T-helper 2 cell treated with Interferon-gamma antibody and Interleukin-4, amounts not matched to agents 5 μg/mL and 100 μg/mL, for 36 hours (primary cell): ENCODE data around the gene CAPZA1.

ENCODE experiments used
- DNase-seq: peaks from one replicate; pipeline ENCODE4 v3.0.0; 2021; ENCODE audit warnings: low spot score
- H3K27ac Mint-ChIP-seq: one replicate; pipeline ENCODE4 v1.8.0; 2021; ENCODE audit warnings: mild to moderate bottlenecking, mixed read lengths
- H3K27me3 Mint-ChIP-seq: one replicate; pipeline ENCODE4 v1.8.0; 2021; ENCODE audit warnings: low read depth, mixed read lengths
- H3K36me3 Mint-ChIP-seq: one replicate; pipeline ENCODE4 v1.8.0; 2021; ENCODE audit warnings: low read depth, mixed read lengths
- H3K4me1 Mint-ChIP-seq: one replicate; pipeline ENCODE4 v1.8.0; 2021; ENCODE audit warnings: low read depth, mixed read lengths
- H3K4me3 Mint-ChIP-seq: one replicate; pipeline ENCODE4 v1.8.0; 2022; ENCODE audit warnings: mild to moderate bottlenecking, moderate library complexity, mixed read lengths
- H3K9me3 Mint-ChIP-seq: one replicate; pipeline ENCODE4 v1.8.0; 2021; ENCODE audit warnings: mixed read lengths

Gene CAPZA1

DNA sequence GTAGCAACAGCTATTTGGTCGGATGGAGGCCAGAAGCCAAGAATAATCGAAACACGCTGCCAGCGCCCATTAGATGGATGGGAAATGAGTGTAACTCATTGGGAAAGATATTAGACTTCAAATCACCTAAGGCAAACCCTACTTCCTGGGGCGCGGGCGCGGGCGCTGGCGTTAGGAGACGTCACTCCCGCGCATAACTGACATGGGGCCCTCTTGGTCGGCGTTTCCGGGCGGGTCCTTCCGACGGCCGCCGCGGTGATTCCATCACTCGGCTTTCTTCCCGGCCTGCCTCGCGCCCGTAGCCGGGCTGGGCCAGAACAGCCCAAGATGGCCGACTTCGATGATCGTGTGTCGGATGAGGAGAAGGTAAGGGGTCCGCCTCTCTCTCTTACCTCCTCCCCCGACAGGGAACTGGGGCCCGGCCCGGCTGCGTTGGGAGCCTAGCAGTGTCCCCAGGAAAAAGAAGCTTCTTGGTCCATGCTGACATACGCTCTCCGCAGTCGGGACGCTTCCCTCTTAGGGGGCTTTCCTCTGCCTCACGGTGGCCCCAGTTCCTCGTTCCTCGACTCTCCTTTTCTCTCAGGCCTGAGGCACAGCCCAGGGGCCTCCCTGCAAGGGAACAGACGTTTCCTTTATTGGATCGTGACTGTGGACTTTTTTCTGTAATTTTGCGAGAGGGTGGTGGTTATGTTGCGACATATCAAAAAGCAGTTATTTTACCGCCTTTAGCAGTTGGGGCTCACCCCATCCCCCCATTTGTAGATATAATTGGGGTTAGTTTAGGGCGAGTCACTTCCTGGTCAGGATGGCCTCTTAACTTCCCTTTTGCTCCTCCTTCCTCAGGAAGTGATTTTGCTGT lies at the start of gene CAPZA1:
Gene CAPZA1 (plus strand): TSS at position 315 of the 859 bp plus-strand sequence. CDS start 13 bp downstream, at position 328.
- peak within 1 kb of the TSS; percentile 99 for H3K4me3 Mint-ChIP-seq
- peak; percentile 92 for DNase-seq
- H3K27ac Mint-ChIP-seq: peak within 1 kb of the TSS; percentile 100
- H3K4me1 Mint-ChIP-seq: peaks cover 31% of the 10 kb centered on the region
- H3K9me3 Mint-ChIP-seq: no peaks in the 10 kb centered on the region
- H3K36me3 Mint-ChIP-seq: peaks cover 34% of the 10 kb centered on the region
- H3K27me3 Mint-ChIP-seq: no peaks in the 10 kb centered on the region

DNA sequence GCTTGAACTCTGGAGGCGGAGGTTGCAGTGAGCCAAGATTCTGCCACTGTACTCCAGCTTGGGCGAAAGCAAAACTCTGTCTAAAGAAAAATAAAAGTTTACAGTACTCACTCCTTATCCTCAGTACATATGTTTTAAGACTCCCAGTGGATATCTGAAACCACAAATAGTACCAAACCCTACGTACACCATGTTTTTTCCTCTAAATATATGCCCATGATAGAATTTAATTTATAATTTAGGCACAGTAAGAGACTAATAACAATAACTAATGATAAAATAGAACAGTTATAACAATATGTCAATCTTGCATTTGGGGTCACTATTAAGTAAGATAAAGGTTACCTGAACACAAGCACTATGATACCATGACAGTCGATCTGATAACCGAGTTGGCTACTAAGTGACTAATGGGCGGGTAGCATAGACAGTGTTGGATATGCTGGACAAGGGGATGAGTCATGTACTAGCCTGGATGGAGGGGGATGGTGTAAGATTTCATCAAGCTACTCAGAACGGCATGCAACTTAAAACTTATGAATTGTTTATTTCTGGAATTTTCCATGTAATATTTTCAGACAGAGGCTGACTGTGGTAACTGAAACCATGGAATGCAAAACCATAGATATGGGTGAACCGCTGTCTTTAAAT lies 44.4 kb upstream of the CAPZA1 start:
- H3K36me3 Mint-ChIP-seq: peaks cover 18% of the 10 kb centered on the region
- DNase-seq: no peak
- H3K27ac Mint-ChIP-seq: no peak overlapping the region
- H3K4me1 Mint-ChIP-seq: peaks cover 1% of the 10 kb centered on the region
- H3K4me3 Mint-ChIP-seq: no peak overlapping the region
- H3K27me3 Mint-ChIP-seq: no peaks in the 10 kb centered on the region
- H3K9me3 Mint-ChIP-seq: no peaks in the 10 kb centered on the region

DNA sequence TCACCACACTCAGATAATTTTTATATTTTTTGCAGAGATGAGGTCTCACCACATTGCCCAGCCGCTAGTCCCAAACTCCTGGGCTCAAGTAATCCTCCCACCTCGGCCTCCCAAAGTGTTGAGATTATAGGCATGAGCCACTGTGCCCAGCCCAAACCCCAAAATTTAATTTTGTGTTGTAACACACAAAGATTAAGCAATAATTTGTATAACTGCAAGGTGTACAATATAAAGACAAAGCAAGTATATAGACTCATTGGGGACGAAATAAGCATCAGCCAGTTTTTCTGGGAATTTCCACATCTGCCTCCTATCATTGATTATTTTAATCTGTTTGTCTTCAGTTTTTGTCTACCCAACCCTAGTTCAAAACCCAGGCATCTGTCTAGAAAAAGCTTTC lies 43.4 kb upstream of the CAPZA1 start:
- Mint-ChIP-seq H3K36me3 (peaks cover 18% of the 10 kb centered on the region), H3K4me3 (no peak overlapping the region), H3K27ac (no peak overlapping the region)

DNA sequence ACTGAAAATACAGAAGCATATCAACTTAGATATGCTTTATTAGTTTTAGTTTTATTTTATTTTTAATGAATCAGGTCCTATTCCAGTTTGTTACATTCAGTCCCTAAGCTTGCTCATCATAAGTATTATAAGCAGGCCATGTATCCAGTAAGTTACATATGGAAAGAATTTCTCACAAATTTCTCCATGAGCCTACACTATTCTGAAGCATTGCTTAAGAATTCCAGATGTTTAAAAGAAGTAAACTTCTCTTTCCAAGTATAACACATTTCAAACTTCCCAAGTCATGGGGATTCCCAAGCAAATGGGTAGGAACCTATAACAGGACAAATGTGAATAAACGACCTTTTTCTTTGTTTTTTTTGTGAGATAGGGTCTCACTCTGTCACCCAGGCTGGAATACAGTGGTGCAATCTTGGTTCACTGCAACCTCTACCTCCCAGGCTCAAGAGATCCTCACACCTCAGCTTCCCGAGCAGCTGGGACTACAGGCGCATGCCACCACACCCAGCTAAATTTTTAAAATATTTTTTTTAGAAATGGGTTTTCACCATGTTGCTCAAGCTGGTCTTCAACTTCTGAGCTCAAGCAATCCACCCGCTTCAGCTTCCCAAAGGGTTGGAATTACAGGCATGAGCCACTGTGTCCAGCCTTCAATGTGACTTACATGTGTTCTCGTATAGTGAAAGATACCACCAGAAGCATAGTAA lies 39.7 kb upstream of the CAPZA1 start:
- Mint-ChIP-seq H3K4me1 (peaks cover 1% of the 10 kb centered on the region), H3K9me3 (no peaks in the 10 kb centered on the region), H3K4me3 (no peak overlapping the region), H3K27ac (no peak overlapping the region), H3K36me3 (peaks cover 13% of the 10 kb centered on the region), H3K27me3 (no peaks in the 10 kb centered on the region)
- DNase-seq: no peak

More for the DNA sequence above, 43.4 kb upstream of the CAPZA1 start:
- Mint-ChIP-seq H3K27me3 (no peaks in the 10 kb centered on the region), H3K9me3 (no peaks in the 10 kb centered on the region), H3K4me1 (peaks cover 1% of the 10 kb centered on the region)
- no peak for DNase-seq

DNA sequence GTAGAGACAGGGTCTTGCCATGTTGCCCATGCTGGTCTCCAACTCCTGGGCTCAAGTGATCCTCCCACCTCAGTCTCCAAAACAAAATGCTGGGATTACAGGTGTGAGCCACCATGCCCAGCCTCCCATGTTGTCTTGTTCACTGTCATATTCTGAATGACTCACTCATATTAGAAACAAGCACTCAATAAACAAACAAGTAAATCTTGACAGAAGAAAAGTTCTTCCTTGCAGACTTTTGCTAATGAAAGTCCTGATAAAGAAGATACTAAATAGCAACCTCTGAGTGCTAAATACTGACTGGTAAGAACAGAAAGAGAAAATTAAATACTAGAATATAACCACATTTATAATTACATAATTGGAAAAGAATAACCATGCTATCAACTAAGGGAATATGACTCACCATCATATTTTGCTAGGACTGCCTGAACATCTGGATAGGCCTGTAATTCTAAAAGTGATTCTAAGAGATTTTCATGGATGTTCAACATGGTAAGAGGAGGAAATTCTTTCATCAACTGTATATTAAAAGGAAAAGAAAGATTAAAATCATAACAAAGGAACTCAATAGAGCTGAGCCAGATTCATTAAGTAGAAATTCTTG lies 37.9 kb upstream of the CAPZA1 start:
- no peak for DNase-seq
- no peak overlapping the region for H3K4me3 Mint-ChIP-seq
- no peak overlapping the region for H3K27ac Mint-ChIP-seq
- H3K36me3 Mint-ChIP-seq: peaks cover 6% of the 10 kb centered on the region
- H3K27me3 Mint-ChIP-seq: no peaks in the 10 kb centered on the region
- H3K4me1 Mint-ChIP-seq: no peaks in the 10 kb centered on the region
- no peaks in the 10 kb centered on the region for H3K9me3 Mint-ChIP-seq

DNA sequence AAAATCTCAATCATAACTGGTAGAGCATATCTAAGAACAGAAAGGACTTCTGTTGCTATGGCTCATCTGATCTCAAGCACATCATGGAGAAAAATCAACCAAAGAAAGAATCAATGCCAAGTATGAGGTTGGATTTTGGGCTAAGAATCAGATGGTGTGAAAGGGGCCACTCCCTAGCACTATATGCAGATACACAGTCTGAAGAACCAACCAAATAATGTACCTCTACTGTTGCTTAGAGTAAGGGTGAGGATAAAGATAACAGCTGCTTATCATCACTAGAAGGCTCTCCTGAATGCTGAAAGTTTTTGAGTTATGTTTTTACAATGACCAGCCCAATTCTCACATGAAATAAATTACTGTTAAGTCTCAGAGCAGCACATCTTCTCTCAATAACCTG lies 36.3 kb upstream of the CAPZA1 start:
- Mint-ChIP-seq H3K4me3 (no peak overlapping the region), H3K9me3 (no peaks in the 10 kb centered on the region), H3K27me3 (no peaks in the 10 kb centered on the region), H3K4me1 (no peaks in the 10 kb centered on the region), H3K36me3 (peaks cover 4% of the 10 kb centered on the region), H3K27ac (no peak overlapping the region)
- DNase-seq: no peak

DNA sequence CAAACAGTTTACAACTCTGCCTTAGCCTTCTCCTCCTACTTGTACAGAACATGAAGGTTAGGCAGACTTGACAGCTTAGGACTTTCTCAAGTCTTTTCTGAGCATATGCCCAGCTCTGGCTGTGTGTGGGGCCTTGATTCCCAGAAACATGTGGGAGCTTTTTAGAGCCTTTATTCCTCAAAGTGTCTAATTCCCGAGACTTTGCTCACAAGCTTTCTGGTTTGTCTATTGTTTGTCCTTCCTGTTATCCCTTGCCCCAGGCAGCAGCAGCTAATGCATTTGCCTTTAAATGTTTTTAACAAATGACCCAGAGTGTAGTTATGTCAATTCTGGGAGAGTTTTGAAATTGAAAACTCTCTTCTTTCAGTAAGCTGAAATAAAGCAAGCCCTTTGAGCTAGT lies 29.9 kb upstream of the CAPZA1 start:
- peaks cover 10% of the 10 kb centered on the region for H3K9me3 Mint-ChIP-seq
- DNase-seq: no peak
- H3K36me3 Mint-ChIP-seq: peaks cover 20% of the 10 kb centered on the region
- no peaks in the 10 kb centered on the region for H3K4me1 Mint-ChIP-seq
- H3K27ac Mint-ChIP-seq: no peak overlapping the region
- no peak overlapping the region for H3K4me3 Mint-ChIP-seq
- no peaks in the 10 kb centered on the region for H3K27me3 Mint-ChIP-seq

DNA sequence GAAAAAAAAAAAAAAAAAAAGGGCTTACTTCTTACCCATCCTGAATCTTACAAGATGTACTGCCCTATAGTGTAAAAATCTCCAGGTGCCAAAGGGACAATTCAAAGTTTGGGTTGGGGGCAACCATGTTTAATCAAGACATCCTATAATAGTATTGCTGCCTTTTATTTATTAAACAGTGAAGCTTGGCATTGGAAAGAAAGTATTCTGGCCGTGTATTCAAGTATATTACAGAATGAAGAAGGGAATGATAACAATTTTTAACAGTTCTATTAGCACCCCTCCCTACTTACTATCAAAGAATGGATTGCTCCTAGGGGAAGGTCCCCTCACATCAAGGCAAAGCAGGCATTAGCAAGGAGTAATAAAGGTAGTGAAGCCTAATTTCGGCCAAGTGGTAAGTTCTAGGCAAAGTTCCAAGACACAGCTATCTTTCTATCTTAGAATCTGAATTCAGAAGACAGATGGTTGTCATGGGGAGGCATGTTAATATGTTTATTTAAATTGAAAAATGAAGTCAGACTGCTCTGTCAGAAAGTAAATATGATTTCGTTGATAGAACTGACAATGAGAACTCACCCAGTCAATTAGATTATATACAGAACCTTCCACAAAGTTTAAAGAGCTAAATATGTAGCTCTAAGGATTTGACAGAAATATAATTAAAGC lies 25.3 kb upstream of the CAPZA1 start:
- Mint-ChIP-seq H3K9me3 (peaks cover 7% of the 10 kb centered on the region), H3K36me3 (peaks cover 12% of the 10 kb centered on the region), H3K4me1 (peaks cover 1% of the 10 kb centered on the region), H3K27me3 (no peaks in the 10 kb centered on the region), H3K27ac (no peak overlapping the region), H3K4me3 (no peak overlapping the region)
- DNase-seq: no peak

DNA sequence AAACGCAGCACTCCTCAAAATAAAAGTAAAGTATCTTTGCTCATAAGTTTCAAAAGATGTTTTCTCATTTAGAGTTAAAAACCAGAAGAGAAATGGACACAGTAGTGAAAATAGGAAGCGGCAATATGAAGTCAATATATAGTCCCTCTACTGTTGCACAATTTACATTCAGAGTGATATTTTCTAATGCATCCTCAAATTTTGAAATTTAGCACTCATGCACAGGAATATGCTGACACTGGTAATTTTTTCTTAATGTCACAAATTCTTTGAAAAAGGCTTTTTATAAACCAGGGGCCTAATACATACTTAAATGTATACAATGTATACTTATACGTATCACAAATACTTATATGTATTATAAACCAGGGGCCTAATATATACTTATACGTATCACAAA lies 20.2 kb upstream of the CAPZA1 start:
- peaks cover 1% of the 10 kb centered on the region for H3K4me1 Mint-ChIP-seq
- DNase-seq: no peak
- peaks cover 4% of the 10 kb centered on the region for H3K36me3 Mint-ChIP-seq
- H3K27ac Mint-ChIP-seq: no peak overlapping the region
- H3K9me3 Mint-ChIP-seq: no peaks in the 10 kb centered on the region
- H3K27me3 Mint-ChIP-seq: no peaks in the 10 kb centered on the region
- no peak overlapping the region for H3K4me3 Mint-ChIP-seq

DNA sequence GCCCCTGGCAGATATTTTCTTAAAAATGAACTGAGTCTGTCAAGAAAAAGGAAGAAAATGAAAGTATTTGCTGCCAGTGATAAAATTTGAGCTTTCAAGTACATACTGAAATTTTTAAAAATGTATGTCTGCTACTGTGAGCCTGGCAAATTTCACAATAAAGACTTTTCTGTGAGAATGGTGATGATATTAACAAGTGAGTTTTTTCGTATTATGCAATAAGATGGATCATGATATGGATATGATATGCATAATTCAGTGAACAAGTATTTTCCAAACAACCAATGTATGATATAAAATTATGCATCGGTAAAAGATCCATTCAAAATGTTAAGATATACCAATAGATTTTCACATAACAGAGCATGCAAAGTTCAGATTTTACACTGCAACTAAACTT lies 16.6 kb upstream of the CAPZA1 start:
- no peak overlapping the region for H3K4me3 Mint-ChIP-seq
- no peak overlapping the region for H3K27ac Mint-ChIP-seq
- no peak for DNase-seq
- peaks cover 20% of the 10 kb centered on the region for H3K36me3 Mint-ChIP-seq
- H3K9me3 Mint-ChIP-seq: no peaks in the 10 kb centered on the region
- peaks cover 10% of the 10 kb centered on the region for H3K4me1 Mint-ChIP-seq
- H3K27me3 Mint-ChIP-seq: no peaks in the 10 kb centered on the region

DNA sequence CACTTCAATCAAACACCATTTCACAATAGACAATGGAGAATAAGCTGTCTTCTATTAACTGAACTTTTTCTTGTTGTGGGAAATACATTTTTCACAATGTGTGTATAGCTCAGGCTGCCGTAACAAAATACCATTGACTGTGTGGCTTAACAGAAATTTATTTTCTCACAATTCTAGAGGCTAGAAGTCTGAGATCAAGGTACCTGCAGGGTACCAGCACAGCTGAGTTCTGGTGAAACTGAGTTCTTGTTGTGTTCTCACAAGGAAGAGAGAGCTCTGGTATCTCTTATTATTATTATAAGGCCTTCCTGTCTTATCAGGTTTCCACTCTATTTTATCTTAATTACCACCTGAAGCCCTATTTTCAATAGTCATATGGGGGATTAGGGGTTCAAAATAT lies 16.1 kb upstream of the CAPZA1 start:
- Mint-ChIP-seq H3K27me3 (no peaks in the 10 kb centered on the region), H3K27ac (no peak overlapping the region), H3K36me3 (peaks cover 24% of the 10 kb centered on the region), H3K9me3 (no peaks in the 10 kb centered on the region), H3K4me3 (no peak overlapping the region), H3K4me1 (peaks cover 10% of the 10 kb centered on the region)
- no peak for DNase-seq

DNA sequence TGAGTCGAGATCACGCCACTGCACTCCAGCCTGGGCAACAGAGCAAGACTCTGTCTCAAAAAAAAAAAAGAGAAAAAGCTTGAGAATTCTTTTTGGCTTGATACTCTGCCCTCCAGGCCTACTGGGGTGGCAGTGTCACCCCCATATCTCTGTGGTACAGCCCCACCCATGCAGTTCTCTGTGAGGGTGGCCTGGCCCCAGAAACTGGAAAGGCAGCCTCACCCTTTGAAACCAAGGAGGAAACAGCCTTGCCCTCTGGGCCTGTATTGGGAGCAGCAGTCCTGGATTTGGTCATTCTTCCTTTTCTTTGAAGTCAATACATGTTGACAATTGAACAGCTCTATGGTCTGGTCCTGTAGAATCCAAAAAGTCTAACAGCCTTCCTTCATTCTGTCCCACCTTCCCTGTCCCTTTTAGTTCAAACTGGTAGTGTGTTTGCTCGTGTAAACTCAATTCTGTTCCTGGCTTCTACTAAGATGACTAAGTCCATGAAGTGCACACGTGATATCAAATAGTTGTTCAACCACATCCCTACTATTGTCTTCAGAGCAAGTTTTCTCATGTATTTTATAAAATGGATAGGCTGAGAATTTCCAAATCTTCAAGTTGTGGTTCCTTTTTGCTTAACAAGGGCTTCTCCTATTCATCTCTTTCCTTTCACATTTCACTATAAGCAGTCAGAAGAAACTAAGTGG lies 13.9 kb upstream of the CAPZA1 start:
- Mint-ChIP-seq H3K27ac (peak overlapping the region; percentile 52), H3K4me3 (no peak overlapping the region), H3K4me1 (peaks cover 9% of the 10 kb centered on the region), H3K27me3 (no peaks in the 10 kb centered on the region), H3K9me3 (no peaks in the 10 kb centered on the region), H3K36me3 (peaks cover 32% of the 10 kb centered on the region)
- no peak for DNase-seq

DNA sequence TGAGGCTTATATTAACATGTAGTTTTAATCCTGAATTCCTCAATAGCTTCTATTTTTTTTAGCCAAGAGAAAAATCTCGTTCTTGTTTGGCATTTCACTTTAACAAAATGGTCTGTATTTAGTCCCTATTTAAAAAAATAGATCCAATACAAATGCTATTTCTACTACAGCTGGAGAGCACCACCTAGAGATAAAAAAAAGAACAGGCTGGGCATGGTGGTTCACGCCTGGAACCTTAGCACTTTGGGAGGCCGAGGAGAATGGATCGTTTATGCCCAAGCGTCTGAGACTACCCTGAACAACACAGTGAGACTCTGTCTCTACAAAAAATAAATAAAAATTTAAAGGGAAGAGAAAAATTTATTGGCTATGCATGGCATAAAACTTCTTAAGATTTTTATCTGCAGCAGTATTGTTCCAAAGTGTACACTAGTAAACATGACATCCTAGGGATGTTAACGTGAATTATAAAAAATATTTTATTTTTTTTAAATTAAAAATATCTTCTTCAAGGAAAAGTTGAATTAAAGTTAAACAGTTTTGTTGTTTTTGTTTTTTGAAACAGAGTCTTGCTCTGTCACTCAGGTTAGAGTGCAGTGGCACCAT lies 5.1 kb upstream of the CAPZA1 start:
- no peak for DNase-seq
- Mint-ChIP-seq H3K4me1 (peaks cover 22% of the 10 kb centered on the region), H3K27ac (peak overlapping the region; percentile 57), H3K36me3 (peaks cover 30% of the 10 kb centered on the region), H3K4me3 (no peak overlapping the region), H3K9me3 (no peaks in the 10 kb centered on the region), H3K27me3 (no peaks in the 10 kb centered on the region)
